ENCODE results near the gene KLF12. TPM values are rescaled to one million over a fixed set of nuclear protein-coding genes. Genes with fewer than 3 reads are reported as not detected.

The KLF12 gene
- total RNA-seq, 1 experiment from 2014 or later = 7.8 TPM

DNA sequence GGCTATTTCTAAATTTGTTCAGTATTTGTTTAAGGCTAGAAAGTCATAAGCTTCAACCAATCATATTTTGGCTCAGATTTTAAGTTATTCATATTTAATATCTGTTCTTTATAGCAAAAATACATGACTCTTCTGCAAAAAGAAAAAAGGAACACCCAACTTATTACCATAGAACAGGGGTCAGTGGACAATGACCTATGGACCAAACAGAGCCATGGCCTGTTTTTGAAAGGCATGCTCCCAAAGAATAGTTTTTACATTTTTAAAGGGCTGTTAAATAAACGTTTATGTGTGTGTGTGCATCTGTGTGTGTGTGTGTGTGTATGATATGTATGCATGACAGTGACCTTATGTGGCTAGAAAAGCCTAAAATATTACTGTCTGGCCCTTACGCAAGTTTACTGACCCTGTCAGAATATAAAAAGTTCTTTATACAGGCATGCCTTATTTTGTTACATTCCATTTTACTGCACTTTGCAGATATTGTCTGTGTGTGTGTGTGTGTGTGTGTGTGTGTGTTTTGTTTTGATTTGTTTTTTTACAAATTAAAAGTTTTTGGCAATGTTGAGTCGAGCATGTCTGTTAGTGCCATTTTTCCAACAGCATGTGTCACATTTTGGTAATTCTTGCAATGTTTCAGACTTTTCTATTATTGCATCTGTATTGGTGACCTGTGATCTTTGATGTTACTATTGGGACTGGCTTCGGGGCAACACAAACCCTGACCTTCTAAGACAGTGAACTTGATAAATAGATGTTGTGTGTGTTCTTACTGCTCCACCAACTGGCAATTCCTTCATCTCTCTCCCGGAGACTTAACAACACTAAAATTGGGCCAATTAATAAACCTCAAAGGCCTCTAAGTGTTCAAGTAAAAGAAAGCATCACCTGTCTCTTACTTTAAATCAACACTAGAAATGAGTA is 22.0 kb downstream of the KLF12 start:
- Histone ChIP-seq H3K4me2 (ENCODE audit: low read length) (no peak overlapping the region), H3K9ac (ENCODE audit: low read length) (no peak overlapping the region), H3K27me3 (ENCODE audit: insufficient read depth, low read length) (no peaks in the 10 kb centered on the region), H3K4me3 (replicated peaks in 1 of 2; ENCODE audit: low read depth in 1 of 2, low read length in 2 of 2) (no peak overlapping the region), H3K4me1 (ENCODE audit: control insufficient read depth in 1 of 2, insufficient read depth in 2 of 2, low read length in 2 of 2) (no peaks in the 10 kb centered on the region), H3K36me3 (ENCODE audit: control insufficient read depth in 1 of 2, insufficient read depth in 2 of 2, low read length in 2 of 2) (no peaks in the 10 kb centered on the region), H4K20me1 (ENCODE audit: insufficient read depth) (no peaks in the 10 kb centered on the region), H3K79me2 (ENCODE audit: insufficient read depth, low read length) (no peaks in the 10 kb centered on the region), H2AFZ (ENCODE audit: low read depth, low read length, poor library complexity, severe bottlenecking) (no peak overlapping the region), H3K27ac (ENCODE audit: low read depth, low read length) (no peak overlapping the region), H3K9me3 (ENCODE audit: control insufficient read depth in 1 of 2, insufficient read depth in 1 of 2, low read depth in 1 of 2, low read length in 2 of 2) (no peaks in the 10 kb centered on the region), H3K9me2 (ENCODE audit: insufficient read depth) (no peaks in the 10 kb centered on the region)
- ATAC-seq (no peak), DNase-seq (ENCODE audit: low read depth, low spot score) (no peak)
- no peak for TF ChIP-seq TCF7L2 (IDR thresholded peaks at IDR 0.05; ENCODE audit: borderline replicate concordance, extremely low read depth, insufficient read depth, insufficient read length)
- TF ChIP-seq SP1 (IDR thresholded peaks at IDR 0.05; ENCODE audit: low read depth) = no peak
- no peak for TF ChIP-seq ELF1 (IDR thresholded peaks at IDR 0.05; ENCODE audit: borderline replicate concordance, low read depth)
- CTCF ChIA-PET = no interaction called here
- BruUV-seq (replicated peaks) = no TSS peak
- RAD21 ChIA-PET (ENCODE audit: low non-redundant PET in 1 of 2, low total read pairs in 2 of 2, uncharacterized antibody in 2 of 2, unreplicated experiment in 2 of 2) = no interaction called here
- intact Hi-C loops (cut with micrococcal nuclease) = no loop called here
- POLR2A ChIA-PET = no interaction called here

DNA sequence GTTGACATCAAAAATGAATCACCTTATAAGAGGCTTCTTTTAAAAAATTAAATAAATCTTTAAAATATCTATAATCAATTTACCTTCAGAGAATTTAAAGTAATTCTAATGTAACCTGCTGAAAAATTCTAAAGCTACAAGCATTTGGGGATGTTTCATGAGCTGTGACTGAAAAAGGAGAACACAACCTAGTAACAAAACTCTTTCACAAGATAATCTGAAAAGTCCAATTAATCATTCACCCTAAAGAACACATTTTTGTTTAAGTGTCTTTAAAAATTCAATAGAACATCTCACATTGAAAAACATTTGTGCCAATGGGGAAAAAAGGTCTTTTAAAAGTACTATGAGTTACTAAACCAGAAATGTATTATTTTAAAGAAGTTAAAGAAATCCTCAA is 22.8 kb downstream of the KLF12 start:
- Histone ChIP-seq H4K20me1 (ENCODE audit: insufficient read depth) (no peaks in the 10 kb centered on the region), H3K9me2 (ENCODE audit: insufficient read depth) (no peaks in the 10 kb centered on the region), H3K9ac (ENCODE audit: low read length) (no peak overlapping the region), H3K79me2 (ENCODE audit: insufficient read depth, low read length) (no peaks in the 10 kb centered on the region), H3K36me3 (ENCODE audit: control insufficient read depth in 1 of 2, insufficient read depth in 2 of 2, low read length in 2 of 2) (no peaks in the 10 kb centered on the region), H3K4me1 (ENCODE audit: control insufficient read depth in 1 of 2, insufficient read depth in 2 of 2, low read length in 2 of 2) (no peaks in the 10 kb centered on the region), H3K4me2 (ENCODE audit: low read length) (no peak overlapping the region), H3K27me3 (ENCODE audit: insufficient read depth, low read length) (no peaks in the 10 kb centered on the region), H3K27ac (ENCODE audit: low read depth, low read length) (no peak overlapping the region), H3K9me3 (ENCODE audit: control insufficient read depth in 1 of 2, insufficient read depth in 1 of 2, low read depth in 1 of 2, low read length in 2 of 2) (no peaks in the 10 kb centered on the region), H2AFZ (ENCODE audit: low read depth, low read length, poor library complexity, severe bottlenecking) (no peak overlapping the region), H3K4me3 (replicated peaks in 1 of 2; ENCODE audit: low read depth in 1 of 2, low read length in 2 of 2) (no peak overlapping the region)
- ChIA-PET RAD21 (ENCODE audit: low non-redundant PET in 1 of 2, low total read pairs in 2 of 2, uncharacterized antibody in 2 of 2, unreplicated experiment in 2 of 2) (no interaction called here), CTCF (no interaction called here), POLR2A (no interaction called here)
- no TSS peak for BruUV-seq (replicated peaks)
- TF ChIP-seq SRF (IDR thresholded peaks at IDR 0.05; ENCODE audit: low read depth) (no peak), JUND (IDR thresholded peaks at IDR 0.05) (no peak), CBX3 (IDR thresholded peaks at IDR 0.05; ENCODE audit: low read depth) (no peak), ZNF274 (IDR thresholded peaks at IDR 0.05; ENCODE audit: low read depth, low read length) (no peak), ZFX (IDR thresholded peaks at IDR 0.05) (no peak), ELF1 (IDR thresholded peaks at IDR 0.05; ENCODE audit: borderline replicate concordance, low read depth) (no peak), SP1 (IDR thresholded peaks at IDR 0.05; ENCODE audit: low read depth) (no peak), FOSL1 (IDR thresholded peaks at IDR 0.05; ENCODE audit: low read depth) (no peak), POLR2A (IDR thresholded peaks at IDR 0.05; ENCODE audit: borderline replicate concordance, extremely low read depth, insufficient read depth, insufficient read length) (no peak), EZH2 (IDR thresholded peaks at IDR 0.05) (no peak), EZH2phosphoT487 (IDR thresholded peaks at IDR 0.05; ENCODE audit: borderline replicate concordance) (no peak), YY1 (IDR thresholded peaks at IDR 0.05; ENCODE audit: extremely low read depth, insufficient replicate concordance, low read depth, low read length) (no peak), RAD21 (IDR thresholded peaks at IDR 0.05; ENCODE audit: low read depth) (no peak), EGR1 (IDR thresholded peaks at IDR 0.05; ENCODE audit: low read depth) (no peak)
- TF ChIP-seq, protein P1, sequence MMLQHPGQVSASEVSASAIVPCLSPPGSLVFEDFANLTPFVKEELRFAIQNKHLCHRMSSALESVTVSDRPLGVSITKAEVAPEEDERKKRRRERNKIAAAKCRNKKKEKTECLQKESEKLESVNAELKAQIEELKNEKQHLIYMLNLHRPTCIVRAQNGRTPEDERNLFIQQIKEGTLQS (IDR thresholded peaks at IDR 0.05) = no peak
- TF ChIP-seq, protein P2, sequence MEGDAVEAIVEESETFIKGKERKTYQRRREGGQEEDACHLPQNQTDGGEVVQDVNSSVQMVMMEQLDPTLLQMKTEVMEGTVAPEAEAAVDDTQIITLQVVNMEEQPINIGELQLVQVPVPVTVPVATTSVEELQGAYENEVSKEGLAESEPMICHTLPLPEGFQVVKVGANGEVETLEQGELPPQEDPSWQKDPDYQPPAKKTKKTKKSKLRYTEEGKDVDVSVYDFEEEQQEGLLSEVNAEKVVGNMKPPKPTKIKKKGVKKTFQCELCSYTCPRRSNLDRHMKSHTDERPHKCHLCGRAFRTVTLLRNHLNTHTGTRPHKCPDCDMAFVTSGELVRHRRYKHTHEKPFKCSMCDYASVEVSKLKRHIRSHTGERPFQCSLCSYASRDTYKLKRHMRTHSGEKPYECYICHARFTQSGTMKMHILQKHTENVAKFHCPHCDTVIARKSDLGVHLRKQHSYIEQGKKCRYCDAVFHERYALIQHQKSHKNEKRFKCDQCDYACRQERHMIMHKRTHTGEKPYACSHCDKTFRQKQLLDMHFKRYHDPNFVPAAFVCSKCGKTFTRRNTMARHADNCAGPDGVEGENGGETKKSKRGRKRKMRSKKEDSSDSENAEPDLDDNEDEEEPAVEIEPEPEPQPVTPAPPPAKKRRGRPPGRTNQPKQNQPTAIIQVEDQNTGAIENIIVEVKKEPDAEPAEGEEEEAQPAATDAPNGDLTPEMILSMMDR (IDR thresholded peaks at IDR 0.05 in 2 of 3, conservative IDR thresholded peaks at IDR 0.05 in 1 of 3; ENCODE audit: borderline replicate concordance in 1 of 3, insufficient read depth in 1 of 3, low read depth in 2 of 3, low read length in 2 of 3) = no peak
- ATAC-seq = no peak
- intact Hi-C loops (cut with micrococcal nuclease) = no loop called here
- DNase-seq (ENCODE audit: low read depth, low spot score) = no peak

Measured in HCT116 (cell line).